Stimulated activated CD4-positive, alpha-beta T cell treated with anti-CD3 and anti-CD28 coated beads, TNF-alpha, amount 100 ng/mL, for 48 hours (primary cell): ENCODE results near the gene ZNF385C.
"Not testable (repeated sequence)": the region's sequence is repeated elsewhere in the genome, so short reads cannot be mapped to it uniquely, and the experiment has no call there.

Experiments
- DNase-seq, 3 donors: peaks; one replicate each; pipeline ENCODE4 v3.0.0-alpha.2; 2020; ENCODE audit warnings: low read depth in 3 of 3

The ZNF385C gene

DNA sequence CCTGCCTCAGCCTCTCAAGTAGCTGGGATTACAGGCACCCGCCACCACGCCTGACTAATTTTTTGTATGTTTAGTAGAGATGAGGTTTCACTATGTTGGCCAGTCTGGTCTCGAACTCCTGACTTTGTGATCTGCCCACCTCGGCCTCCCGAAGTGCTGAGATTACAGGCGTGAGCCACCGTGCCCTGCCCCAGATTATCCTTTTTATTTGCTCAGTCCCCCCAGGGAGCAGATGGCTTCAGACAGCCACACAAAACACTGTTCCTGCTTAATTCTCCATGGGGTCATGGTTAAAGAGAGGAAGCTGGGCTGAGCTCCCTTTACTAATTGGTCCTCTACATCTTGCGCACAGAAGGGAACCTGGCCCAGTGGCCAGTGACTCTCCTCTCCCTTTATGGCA lies 77.4 kb downstream of the ZNF385C start:
- not testable (repeated sequence) for DNase-seq

DNA sequence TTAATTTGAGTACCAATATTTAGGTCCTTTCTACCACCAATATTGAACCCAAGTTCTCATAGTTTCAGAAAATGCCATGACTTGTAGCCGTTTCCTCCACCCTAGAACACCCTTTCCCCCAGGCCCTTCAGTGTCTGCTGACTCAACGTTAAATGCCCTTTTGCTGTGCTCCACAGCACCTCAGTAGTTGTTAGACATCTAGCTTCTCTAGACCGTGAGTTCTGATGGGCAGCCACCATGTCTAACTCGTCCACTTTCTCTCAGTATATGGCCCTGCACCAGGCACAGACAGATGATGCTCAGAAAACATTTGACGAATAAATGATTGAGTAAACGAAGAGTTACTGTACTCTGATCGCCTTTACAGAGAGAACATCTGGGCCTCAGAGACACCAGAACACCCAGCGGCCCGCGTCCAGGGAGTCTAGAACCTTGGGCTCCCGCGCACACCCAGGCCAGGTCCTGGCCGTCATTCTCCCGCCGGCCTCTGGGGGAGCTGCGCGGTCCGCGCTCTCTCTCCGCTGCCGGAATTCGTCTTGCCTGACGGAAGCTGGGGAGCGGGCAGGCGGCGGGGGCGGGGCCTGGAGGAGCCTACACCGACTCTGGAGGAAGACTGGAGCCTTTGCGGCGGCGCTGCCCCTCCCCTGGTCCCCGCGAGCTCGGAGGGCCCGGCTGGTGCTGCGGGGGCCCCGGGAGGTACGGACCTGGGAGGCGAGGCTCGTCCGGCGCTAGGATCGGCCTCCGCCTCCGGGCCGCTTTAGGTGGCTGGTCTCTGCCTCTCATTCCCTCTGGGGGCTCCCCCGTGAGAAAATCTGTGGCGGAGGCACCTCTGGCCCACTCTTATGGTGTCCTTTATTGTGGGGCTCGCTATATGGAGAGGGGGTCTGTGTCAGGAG lies 78.5 kb downstream of the ZNF385C start, which contains the start of gene NKIRAS2:
TSS of gene NKIRAS2 (plus strand) at position 582 of the 896 bp plus-strand sequence. CDS start 1,488 bp downstream, outside the sequence.
- peak; percentile 87 to 94 (median 91) for DNase-seq

DNA sequence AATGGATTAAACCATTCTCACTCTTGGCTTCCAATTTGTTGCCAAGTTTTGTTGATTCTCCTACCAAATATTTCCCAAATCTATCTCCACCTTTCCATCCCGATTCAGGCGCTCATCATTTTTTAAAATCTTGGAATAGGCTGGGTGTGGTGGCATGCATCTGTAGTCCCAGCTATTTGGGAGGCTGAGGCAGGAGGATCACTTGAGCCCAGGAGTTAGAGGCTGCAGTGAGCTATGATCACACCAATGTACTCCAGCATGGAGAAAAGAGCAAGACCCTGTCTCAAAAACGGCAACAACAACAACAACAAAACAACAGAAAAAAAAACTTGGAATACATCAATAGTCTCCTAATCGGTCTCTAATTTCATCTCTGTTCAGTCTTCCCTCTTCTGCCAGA lies 79.3 kb downstream of the ZNF385C start:
- no peak for DNase-seq

DNA sequence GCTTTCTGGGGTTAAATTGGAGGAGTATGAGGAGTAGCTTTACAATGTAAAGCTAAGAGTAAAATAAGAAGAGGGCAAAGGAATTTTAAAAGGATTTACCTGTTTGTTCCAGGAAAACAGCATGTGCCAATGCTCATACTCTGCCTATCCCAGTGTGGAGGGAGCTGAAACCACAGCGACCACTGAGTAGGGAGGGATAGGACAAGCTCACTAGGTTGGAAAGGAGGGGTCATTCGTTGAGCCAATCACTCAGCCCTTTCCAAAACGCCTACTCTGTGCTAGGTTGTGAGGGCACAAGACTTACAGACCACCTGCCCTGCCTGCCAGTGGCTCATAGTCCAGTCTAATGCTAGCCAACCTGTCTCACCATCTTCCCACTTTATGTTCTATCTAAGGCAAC lies 79.9 kb downstream of the ZNF385C start:
- no peak for DNase-seq

DNA sequence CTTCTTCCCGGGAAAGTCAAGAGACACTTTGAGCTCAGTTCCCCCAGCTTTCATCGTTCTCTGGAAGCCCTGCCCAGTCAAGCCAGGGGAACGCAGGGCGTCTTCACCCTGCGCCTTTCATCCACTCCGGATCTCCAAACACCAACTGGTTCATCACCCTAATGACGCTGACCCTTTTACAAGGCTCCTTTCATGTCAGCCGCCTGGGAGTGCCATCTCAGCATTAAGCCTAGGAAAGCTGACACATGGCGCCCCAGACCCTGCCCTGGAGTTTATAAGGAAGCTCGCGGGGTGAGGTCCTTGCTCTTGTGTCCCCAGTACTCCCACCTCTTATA lies 80.4 kb downstream of the ZNF385C start:
- peak in 1 of 3 donors; percentile 27 for DNase-seq

DNA sequence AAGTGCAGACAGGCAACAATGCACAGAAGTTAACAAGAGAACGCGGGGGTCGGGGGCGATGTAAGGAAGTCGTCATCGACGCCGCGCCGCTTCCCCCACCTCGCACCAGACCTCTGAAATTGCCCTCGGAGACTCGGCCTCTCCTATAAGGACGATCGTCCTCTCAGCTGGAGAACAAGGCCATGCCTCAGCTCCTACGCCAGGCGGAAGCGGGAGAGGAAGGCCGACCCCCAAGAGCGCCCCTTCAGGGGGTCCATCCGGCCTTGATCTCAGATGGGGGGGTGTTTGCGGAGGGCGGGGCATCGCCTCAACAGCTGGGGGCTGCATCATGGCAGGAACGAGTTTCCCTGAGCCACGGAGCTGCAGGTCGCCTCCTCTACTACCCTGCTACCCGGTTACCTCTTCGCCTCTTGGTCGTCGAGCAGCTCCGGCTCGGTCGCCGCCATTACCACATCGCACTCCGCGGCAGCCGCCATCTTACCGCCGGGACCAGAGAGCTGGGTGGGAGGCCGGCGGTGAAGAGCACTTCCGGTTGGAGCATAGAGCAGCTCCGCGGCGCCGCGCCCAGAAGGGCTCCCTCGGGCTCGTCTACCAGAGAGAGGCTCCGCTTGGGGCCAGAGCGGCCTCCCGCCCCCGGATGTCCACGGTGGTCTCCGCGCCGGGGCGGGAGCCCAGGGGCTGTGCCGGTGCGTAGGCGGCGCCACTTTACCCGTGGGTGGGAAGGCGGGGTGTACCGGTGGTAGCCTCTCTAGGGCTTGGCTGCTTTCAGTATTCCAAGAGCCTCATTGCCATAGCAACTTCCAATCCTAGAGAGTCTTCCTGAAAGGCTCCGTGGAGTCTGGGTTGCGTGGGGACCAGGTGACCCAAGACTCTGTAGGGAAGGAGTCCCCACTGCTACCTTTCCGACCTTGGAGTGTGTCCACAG lies 81.1 kb downstream of the ZNF385C start, which contains the start of gene DNAJC7:
TSS of gene DNAJC7 (minus strand) at position 499 of the 925 bp plus-strand sequence. CDS start at position 476, 23 bp downstream.
- peak; percentile 82 to 84 (median 82) for DNase-seq

DNA sequence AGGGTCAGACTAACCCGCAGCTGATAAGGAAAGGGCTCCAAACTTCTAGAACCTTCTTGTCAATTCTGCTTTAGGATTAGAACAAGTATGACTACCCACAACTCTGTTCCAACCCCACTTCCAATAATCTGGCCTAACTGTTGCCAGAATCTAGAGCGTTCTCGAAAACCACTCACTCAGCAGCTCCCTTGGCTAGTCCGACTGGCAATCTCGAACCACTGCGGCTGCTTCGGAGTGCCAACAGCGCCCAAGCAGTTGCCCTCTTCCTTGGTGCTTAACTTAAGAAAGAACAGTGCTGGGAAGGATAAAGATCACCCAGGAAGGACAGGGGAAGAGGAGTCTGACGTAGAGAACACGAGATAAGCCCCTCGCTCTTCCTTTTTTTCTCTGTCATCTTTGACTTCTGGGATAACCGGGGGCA lies 81.9 kb downstream of the ZNF385C start:
- no peak for DNase-seq

DNA sequence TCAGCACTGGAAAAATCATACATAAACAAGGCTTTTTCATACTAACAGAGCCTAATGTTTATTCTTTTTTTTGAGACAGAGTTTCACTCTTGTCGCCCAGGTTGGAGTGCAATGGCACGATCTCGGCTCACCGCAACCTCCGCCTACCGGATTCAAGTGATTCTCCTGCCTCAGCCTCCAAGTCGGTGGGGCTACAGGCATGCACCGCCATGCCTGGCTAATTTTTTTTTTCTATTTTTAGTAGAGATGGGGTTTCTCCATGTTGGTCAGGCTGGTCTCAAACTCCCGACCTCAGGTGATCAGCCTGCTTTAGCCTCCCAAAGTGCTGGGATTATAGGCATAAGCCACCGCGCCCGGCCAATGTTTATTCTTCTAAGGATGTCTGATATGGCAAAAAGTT lies 84.5 kb downstream of the ZNF385C start:
- not testable (repeated sequence) for DNase-seq

DNA sequence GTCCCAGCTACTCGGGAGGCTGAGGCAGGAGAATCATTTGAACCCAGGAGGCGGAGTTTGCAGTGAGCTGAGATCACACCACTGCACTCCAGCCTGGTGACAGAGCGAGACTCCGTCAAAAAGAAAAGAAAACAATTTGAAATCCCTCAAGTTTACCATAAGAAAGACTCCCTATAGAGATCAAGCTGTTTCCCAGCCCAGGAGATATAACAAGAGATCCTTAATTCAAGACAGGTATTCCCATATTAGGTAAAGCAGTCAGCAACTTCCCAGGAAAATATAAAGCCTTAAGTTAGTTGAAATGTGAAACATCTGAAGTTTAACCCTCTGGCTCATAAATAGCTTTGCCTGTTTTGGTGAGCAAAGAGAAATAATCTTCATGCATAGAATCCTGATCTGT lies 85.9 kb downstream of the ZNF385C start:
- not testable (repeated sequence) for DNase-seq

DNA sequence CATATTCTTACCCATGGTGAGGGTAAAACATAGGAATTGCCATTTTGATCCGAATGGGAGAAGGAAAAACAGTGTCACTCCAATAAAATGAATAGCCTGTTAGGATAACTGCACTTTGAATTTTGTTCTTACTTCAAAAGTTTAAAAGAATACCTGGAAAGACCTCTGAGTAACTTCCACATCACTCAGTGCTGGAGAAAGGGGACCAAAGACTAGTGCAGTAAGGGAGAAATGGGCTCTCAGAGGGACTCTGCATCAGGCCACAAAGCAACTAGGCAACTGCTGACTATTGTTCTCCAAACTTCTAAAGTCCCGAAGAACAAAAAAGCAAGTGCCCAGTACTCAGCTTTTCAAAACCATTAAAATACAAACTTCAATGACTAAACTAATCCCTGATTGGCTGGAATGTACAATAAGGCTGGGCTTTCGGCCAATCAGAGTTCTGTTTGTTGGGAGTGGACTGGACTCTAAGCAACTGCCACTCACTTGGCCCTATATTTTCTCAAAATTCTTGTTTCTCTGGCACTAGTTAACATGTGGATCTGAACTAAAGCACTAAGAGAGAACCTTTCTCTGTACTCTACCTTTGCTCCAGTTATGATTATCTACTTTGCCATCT lies 87.3 kb downstream of the ZNF385C start:
- DNase-seq, result no peak

DNA sequence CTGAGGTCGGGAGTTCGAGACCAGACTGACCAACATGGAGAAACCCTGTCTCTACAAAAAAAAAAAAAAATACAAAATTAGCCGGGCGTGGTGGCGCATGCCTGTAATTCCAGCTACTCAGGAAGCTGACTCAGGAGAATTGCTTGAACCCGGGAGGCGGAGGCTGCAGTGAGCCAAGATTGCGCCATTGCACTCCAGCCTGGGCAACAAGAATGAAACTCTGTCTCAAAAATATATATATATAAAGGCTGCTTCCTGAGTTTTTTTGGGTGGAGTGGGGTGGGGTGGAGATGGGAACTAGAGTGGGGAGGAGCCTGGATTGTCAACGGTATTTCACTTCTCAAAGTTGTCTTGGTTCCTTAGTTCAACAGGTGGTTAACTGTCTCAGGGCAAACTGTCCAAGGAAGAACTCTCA lies 88.0 kb downstream of the ZNF385C start:
- DNase-seq, result not testable (repeated sequence)

DNA sequence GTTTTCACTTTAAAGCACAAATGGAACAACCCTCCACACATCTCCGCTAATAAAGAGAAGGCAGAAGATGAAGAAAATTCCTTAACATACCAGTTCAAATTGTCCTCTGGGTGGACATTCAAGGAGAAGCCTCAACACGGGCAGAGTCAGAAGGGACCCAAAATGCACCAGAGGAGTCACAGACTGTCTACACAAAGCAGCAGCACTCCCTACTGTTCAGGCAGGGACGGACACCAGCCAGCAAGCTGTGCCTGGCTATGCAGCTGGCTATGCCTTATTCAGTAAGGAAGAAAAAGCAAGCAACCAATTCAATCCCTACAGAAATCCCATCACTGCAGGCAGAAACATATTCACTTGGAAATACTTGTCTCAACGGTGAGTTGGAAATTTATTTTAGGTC lies 89.1 kb downstream of the ZNF385C start:
- no peak for DNase-seq

DNA sequence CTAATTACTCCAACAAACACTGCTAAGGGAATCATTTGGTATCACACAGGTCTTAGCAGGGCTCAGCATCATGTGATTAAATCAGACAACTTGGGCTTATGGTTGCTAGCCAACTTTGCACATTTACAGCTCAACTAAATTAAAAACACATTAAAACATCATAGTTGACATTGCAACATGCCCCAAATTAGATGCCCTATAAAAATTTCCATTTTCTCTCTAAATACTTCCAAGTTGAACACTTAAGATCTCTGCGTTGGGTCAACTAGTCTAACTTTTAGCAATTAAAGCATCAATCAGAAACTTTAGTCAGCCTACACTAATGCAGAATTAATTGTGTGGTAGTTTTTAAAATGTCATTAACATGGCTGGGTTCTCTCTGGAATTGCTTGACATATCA lies 93.1 kb downstream of the ZNF385C start:
- DNase-seq, result no peak

DNA sequence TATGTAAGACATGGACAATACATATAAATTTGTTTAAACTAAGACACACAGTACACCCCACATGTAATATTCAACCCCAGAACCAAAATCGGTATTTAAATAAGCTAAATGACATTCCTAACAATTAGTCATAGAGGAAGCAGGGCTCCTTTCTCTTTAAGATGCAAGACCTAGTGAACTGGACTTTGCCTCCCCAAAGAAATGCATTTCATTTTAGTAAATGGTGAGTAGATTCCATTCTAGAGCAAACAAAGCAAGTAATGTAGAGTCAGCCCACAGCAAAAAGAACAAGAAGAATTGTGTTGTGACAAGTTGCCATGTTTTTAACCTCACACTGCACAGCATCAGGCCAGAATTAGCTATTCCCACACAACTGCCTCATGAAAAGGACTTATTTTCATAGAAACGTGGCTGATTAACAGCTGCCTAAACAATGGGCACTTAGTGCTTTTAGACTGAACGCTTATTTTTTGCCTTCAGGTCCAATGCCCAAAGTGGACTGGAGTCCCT lies 95.4 kb downstream of the ZNF385C start:
- no peak for DNase-seq

DNA sequence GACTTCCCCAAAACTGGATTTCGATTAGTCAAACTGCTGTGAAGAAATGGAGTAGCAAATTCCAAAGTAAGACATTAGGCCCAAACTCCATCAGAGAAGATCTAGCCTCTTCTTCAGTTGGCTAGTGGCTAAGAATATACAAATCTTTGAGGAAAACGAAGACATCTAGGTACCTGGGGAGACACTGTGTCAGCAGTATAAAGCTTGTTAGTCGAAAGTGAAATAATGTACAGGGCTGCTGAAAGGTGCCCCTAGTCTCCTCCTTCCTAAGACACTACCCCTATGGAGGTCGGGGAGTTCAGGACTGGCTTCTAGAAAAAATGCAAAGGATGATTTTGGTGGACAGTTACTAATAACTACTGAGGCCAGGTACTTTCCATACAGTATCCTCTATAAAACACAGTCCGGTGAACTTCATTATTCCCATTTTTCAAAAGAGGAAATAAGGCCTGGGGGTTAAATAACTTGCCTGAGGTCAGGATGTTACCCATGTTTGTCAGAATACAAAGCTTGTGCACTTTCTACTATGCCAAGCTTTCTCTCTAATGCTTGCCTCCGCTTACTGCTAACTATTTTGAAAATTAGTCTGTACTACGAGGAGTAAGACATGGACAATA lies 96.0 kb downstream of the ZNF385C start:
- DNase-seq, result no peak

DNA sequence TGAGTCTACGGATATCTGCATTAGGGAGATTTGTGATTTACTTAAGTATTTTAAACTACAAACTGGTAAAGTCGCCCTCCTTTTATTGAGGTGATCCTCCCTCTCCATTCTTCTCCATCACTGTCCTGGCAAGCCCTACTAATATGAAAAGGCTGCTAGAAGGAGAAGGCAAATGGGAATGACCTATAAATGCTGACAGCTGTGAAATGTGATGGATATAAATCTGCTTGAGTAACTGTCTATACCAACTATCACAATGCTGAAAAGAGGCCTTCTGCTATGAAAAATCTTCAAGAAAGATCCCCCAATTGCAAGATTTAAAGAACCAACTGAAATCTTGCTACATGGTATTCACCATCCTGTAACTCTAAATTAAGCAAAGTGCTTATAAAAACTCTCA lies 96.5 kb downstream of the ZNF385C start:
- DNase-seq, result no peak

DNA sequence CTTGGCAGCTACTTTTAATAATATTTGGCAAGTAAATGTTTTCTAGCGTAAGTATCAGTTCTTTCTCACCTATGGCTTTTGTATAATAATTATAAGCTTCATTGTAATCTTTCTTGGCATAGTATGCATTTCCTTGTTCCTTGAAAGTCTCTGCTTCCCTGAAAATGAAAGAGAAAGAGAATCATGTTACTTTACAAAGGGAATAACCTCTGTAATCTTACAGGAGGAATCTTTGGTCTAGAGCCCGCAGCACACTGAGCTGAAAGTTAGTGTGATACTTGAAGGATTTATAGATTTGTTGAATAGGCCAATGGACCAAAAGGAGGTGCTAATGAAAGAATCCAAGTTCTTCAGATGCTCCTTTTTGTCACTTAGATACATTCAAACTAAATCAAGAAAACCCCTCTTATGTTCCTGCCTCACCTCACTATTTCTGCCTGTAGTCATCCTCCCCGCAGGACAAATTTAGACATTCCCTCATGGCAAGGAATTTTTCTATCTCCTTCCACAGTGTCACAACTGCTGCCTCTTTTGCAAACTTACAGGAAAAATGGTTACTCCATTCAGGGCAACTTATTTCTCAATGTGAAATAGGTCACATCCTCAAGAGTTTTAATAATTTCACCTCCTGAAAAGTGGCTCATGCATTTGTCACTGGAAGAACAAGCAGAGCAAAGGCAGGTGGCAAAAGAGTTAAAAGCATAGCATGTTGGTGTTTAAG lies 97.7 kb downstream of the ZNF385C start:
- no peak for DNase-seq

DNA sequence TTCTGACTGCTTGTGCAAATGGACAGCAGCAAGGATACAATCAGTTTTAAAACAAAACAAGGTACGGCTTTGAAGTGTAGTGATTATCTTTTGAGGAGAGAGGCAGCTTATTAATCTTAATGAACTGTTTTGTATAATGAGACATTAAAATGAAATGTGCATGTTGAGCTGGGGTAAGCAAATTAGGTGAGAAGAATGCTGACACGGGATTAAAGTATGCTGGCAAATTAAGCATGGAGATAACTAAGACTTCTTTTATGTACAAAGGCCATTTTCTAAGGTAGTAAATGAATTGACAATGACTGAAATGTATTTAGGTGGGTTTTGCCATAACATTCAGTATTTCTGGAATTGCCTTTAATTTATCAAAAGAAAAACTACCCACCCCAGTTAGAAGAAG lies 99.8 kb downstream of the ZNF385C start:
- DNase-seq, result no peak

DNA sequence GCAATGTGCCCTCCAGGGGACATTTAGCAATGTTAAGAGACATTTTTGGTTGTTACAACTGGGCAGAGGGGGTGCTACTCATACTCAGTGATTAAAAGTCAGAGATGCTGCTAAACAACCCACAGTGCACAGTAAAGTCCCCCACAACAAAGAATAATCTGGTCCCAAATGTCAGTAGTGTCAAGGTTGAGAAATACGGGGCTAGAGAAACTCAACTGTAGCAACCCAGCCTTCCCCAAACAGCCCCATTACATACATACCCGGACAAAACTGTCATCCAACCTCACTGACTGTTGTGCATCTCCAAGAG lies 101.5 kb downstream of the ZNF385C start:
- no peak for DNase-seq

DNA sequence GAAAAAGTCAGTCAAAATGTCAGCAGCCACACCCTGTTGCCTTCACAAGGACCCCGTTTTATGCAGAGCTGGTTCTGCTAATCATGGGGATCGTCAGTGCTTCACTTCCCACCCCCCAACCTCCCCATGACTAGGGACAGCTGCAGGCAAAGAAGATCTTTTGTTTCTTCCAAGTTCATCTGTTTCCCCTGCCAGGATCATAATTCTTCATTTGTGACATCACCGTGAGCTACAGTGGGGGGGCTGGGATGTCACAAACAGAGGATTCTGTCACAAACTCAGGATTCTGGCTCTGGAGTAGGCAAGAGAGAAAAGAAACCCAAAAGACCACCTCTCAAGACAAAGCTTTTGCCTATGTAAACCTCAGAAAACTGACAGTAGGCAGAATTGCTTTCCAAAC lies 105.7 kb downstream of the ZNF385C start:
- no peak for DNase-seq
